Measurements from ENCODE around the gene SLC12A5.

Gene SLC12A5

GRCh38 chr20:46108976-46109375 is 80.0 kb downstream of the SLC12A5 start:
- no peak for TF ChIP-seq CTCF (IDR thresholded peaks at IDR 0.05; ENCODE audit: control extremely low read depth, extremely low read depth, low read depth, missing control alignments)
- POLR2A ChIA-PET: no interaction called here
- no peak for DNase-seq (ENCODE audit: extremely low spot score)
- CTCF ChIA-PET: interaction anchor here (1.5 to 5.8 kb wide), 6 partner anchors 10 to 110 kb away, joined by 3 to 45 read pairs (median 10); no protein-coding TSS in a partner anchor
